ENCODE data around the gene STPG1.

The STPG1 gene

GRCh38 chr1:24392604-24392946 lies 21.0 kb downstream of the STPG1 start:
- no peak for DNase-seq

- peak; percentile 64 for DNase-seq
Measured at GRCh38 chr1:24391882-24392603, 21.5 kb downstream of the STPG1 start.

DNA sequence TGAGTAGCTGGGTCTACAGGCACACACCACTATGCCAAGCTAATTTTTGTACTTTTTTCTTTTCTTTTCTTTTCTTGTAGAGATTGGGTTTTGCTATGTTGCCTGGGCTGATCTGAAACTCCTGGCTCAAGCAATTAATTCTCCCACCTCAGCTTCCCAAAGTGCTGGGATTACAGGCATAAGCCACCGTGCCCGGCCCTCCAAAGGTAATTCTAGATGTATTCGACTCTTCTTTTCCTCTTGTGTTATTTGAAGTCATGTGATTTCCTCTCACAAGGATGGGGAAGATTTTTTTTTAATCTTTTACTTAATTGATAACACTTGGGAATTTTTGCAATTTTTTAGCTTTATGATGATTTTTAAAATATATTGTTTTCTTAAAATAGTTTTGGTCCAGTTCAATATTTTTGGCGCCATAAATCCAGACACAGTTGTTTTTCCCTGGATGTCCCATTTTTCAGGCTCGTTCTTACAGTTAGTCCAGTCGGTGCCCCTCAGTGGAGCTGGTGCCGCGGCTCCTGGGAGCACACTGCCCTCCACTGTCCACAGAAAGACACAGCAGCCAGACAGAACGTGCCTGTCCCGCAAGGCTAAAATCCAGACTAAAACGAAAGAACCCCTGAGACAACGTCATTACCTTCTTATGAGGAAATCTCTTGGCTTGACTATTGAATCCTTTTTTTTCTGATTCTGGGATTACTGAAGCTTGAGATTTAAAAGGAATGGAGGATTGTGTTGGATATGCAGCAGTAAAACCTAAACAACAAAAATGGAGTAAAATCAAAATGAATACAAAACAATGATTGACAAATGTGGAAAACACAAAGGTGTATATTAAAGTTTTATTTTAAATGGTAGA lies 22.4 kb downstream of the STPG1 start:
- peak; percentile 70 for DNase-seq

DNA sequence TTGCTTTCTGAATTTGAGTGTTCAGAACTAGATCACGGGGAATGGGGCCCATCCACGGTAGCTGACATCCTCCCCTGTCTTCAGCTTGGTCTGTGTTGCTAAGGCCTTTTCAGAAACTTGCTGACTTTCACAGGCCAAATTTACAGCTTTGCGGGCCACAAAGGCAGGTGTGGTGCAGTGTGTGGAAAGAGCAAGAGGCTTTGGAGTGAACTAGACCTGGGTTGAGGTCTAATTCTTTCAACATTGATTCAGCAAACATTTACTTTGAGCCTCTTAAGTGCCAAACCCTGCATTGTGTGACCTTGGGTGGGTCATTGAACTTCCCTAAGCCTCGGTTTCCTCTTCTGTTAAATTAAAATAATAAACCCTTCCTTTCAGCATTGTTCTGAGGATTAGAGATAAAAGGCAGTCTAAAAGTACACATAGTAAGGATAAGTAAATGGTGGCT lies 24.3 kb downstream of the STPG1 start:
- DNase-seq: no peak

GRCh38 chr1:24388331-24388885 lies 25.2 kb downstream of the STPG1 start:
- no peak for DNase-seq

- no peak for DNase-seq
Measured at GRCh38 chr1:24387636-24388175, 25.9 kb downstream of the STPG1 start.

DNA sequence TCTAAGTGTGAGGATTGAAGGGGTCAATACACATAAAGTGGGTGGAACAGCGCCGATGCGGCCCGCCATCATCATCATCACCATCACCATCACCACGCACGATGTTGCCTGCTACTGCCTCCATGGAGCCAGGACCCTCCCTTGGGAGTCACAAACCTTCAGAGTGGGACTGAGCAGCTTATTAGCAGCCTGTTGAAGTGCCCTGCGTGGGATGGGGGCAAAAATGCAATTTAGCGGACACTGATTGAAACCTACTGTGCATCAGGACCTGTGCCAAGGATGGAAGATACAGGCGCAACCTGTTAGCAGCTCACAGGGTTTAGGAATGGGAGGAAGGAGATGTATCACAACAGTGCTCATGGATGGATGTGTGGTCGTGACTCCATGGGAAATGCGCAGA lies 26.7 kb downstream of the STPG1 start:
- no peak for DNase-seq

GRCh38 chr1:24386241-24386640 lies 27.3 kb downstream of the STPG1 start:
- DNase-seq: no peak

GRCh38 chr1:24385160-24385940 lies 28.2 kb downstream of the STPG1 start:
- DNase-seq: no peak

DNA sequence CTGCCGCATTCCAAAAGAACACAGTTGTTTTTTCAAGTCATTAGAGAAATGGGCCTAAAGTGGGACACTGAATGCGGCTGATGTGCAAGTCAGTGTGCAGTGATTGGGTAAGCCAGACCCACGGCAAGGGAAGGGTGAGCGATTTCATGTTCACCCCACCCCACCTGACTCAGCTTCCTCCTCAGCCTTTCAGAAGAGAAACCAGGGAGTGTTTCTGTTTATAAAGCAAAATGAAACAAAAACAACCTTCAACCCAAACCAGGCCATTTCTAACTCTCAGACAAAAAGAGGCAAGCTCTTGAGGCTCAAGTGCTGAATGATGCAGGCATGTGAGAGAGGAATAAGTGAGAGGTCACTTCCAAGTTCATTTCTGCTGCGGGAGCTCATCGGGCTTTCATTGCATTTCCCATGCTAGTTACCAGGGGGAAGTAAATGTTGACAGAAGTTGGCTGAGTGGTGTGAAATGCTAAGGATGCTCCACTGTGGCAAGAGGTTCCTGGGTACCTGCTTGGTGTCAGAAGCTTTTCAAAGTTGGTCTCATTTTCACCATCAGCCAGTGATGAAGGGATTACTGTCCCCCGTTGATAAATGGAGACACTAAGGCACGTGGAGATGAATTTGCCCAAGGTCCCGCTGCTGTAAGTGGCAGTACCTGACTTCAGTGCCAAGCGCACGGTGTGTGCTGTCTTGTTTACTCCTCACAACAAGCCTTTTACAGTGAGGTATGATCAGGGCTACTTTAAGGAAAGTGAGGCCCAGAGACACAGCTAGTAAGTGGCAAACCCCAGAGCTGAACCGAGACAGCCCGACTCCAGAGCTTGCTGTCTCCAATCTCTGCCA lies 29.1 kb downstream of the STPG1 start:
- peak; percentile 45 for DNase-seq

- no peak for DNase-seq
Measured at GRCh38 chr1:24383381-24383940, 30.1 kb downstream of the STPG1 start.

DNA sequence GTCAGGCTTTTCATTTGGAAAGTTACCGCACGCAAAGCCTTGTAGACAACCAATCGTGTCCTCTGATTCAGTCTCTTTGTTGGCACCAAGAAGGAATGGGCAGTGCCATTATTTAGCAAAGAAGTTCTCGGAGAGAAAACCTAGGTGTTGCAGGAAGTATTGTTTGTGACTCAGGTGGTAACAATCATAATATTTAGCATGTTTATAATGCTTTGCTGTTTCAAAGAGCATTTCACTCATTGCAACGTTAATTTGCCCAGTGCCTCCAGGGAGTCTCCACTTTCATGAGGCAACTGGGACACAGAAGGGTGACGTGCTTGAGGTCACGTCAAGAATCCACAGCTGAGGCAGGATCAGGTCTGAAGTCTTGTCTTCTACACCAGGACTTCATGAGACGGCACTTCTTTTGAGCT lies 31.4 kb downstream of the STPG1 start:
- DNase-seq: no peak

DNA sequence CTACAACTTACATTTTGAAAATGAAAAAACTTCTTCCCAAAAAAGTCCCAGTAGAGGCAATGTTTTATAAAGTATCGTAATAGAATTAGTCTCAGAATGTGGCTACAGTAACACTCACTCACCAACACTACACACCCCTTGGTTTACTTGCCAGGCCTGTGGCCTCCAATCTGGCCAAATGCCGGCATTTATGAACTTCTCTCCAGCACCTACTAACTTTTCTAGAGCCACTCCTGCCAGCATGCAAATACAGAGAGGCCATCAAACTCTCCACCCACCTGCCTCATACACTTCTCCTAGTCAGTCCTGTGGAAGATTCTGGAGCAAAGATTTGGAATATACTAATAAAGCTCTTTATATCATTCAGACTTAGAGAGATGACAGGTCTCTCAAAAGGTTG lies 32.3 kb downstream of the STPG1 start:
- DNase-seq: no peak

GRCh38 chr1:24380508-24380907 lies 33.1 kb downstream of the STPG1 start:
- no peak for DNase-seq

DNA sequence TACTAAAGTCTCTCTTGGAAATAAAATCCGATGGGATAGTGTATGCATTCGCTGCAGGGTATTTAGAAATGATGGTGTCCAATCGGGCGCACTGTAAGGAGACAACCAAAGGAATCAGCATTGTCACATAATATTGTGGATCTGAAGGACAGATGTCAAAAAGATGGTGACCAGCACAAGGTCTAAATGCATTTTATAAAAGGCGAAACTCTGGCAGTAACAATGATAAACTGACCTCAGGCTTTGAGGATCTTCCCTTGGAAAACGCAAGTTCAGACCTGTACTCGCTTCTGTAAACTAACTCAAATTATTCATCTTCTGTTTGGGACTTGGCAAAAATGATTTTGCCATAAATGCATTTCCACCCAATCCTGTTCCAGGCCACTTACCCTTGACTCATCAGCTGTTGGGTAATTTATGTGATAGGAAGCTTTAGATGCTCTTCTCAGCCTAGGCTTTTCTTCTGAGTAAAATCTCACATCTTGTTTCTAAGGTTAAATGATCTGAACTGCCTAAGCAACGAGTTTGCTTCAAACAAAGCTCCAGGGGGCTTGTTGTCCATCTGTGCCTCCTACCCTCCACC lies 33.8 kb downstream of the STPG1 start:
- DNase-seq: no peak

DNA sequence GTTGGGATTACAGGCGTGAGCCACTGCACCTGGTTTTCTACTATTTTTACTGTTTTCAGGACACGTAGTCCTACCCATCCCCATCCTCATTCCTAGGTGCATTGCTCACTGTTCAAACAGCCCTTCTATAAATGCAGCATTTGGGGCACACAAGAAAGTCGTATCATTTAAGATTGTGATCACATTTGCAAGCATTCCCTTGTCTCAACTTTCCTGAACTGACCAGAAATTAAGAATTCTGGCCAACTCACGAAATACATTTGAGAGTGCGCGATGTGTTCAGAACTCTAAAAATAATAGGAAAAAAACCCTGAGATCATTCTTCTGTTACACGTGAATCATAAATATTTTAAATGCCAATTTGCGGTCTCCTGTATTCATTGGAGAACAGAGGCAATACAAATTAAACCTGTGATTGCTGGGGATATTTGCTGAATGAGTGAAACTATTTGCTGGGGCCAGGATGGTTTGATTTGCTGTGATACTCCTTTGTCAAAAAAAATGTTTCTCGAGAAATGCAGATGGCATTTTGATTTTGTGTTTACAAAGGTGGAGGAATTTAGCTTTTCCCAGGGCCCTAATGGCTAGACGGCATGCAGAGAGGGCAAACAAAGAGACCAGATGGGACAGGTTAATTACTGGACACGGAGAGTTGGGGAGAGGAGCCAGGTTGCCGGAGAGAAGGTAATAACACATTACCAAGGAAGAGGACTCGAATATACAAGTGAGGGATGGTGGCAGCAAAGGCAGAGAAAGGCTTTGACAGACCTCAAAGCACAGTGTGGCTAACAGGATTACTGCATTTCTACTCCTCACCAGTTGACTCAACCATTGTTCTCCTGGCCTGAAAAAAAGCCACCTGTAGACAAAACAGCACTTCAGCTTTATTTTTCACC lies 38.4 kb downstream of the STPG1 start:
- DNase-seq: no peak

GRCh38 chr1:24373710-24374109 lies 39.9 kb downstream of the STPG1 start:
- no peak for DNase-seq

- no peak for DNase-seq
Measured at GRCh38 chr1:24373044-24373443, 40.5 kb downstream of the STPG1 start.

GRCh38 chr1:24369801-24370200 lies 43.8 kb downstream of the STPG1 start:
- DNase-seq: no peak

- no peak for DNase-seq
Measured at GRCh38 chr1:24369199-24369598, 44.4 kb downstream of the STPG1 start.

Data from activated CD8-positive, alpha-beta memory T cell treated with anti-CD3 and anti-CD28 coated beads, Interleukin-2, amount 50 U/mL, for 4 hours (primary cell).